RWPE2 (cell line): Measurements from ENCODE around the gene UXT.

Source experiments
- ATAC-seq: fragments of 200-7000 bp; cut with Tn5 transposase; 3 replicates; pipeline ENCODE4 v1.9.1; 2021; ENCODE audit warnings: low read depth
- DNase-seq: peaks from one replicate; pipeline ENCODE4 v3.0.0-alpha.2; 2020; ENCODE audit warnings: low spot score
- H3K27ac ChIP-seq: fragments of 450-650 bp; 2 replicates; pipeline ENCODE4 v1.5.1; 2017; ENCODE audit warnings: mild to moderate bottlenecking; ENCODE audit not compliant: poor library complexity, severe bottlenecking
- H3K27me3 ChIP-seq: fragments of 250-450 bp; sonication (Bioruptor Pico); 2 replicates; pipeline ENCODE4 v1.5.1; 2021; ENCODE audit warnings: mild to moderate bottlenecking, moderate library complexity; ENCODE audit not compliant: insufficient read depth, poor library complexity, severe bottlenecking
- H3K36me3 ChIP-seq: fragments of 250-450 bp; sonication (Bioruptor Pico); 2 replicates; pipeline ENCODE4 v1.5.1; 2020; ENCODE audit warnings: low read depth, mild to moderate bottlenecking, moderate library complexity
- H3K4me1 ChIP-seq: fragments of 250-450 bp; sonication (Bioruptor Pico); 2 replicates; pipeline ENCODE4 v1.5.1; 2021; ENCODE audit warnings: mild to moderate bottlenecking, moderate library complexity; ENCODE audit not compliant: insufficient read depth, poor library complexity, severe bottlenecking
- H3K4me3 ChIP-seq: fragments of 250-450 bp; sonication (Bioruptor Pico); 2 replicates; pipeline ENCODE4 v1.5.1; 2021; ENCODE audit warnings: mild to moderate bottlenecking, moderate library complexity; ENCODE audit not compliant: severe bottlenecking
- H3K9me3 ChIP-seq: fragments of 250-450 bp; sonication (Bioruptor Pico); 2 replicates; pipeline ENCODE4 v1.5.1; 2021; ENCODE audit warnings: mild to moderate bottlenecking, moderate library complexity; ENCODE audit not compliant: severe bottlenecking
- CTCF ChIP-seq: fragments of 450-650 bp; IDR thresholded peaks from one replicate; pipeline ENCODE4 v1.5.1; 2017; ENCODE audit warnings: mild to moderate bottlenecking, moderate library complexity; ENCODE audit not compliant: poor library complexity, severe bottlenecking

Gene UXT

GRCh38 chrX:47629419-47630200 is 29.4 kb downstream of the UXT start, which contains the start of gene CFP:
Gene CFP (minus strand): TSS chrX:47629930. CDS start chrX:47629844, 86 bp downstream.
- no peaks in the 10 kb centered on the region for H3K9me3 ChIP-seq
- no peak within 1 kb of the TSS for H3K4me3 ChIP-seq
- ATAC-seq (no peak), DNase-seq (no peak)
- no peak within 1 kb of the TSS for H3K27ac ChIP-seq
- no peaks in the 10 kb centered on the region for H3K27me3 ChIP-seq
- no peaks in the 10 kb centered on the region for H3K4me1 ChIP-seq
- no peak for TF ChIP-seq CTCF
- no peaks in the 10 kb centered on the region for H3K36me3 ChIP-seq

GRCh38 chrX:47628982-47629381 is 30.0 kb downstream of the UXT start:
- no peaks in the 10 kb centered on the region for H3K27me3 ChIP-seq
- H3K4me1 ChIP-seq, result no peaks in the 10 kb centered on the region
- DNase-seq (no peak), ATAC-seq (no peak)
- H3K4me3 ChIP-seq, result no peak overlapping the region
- H3K27ac ChIP-seq, result no peak overlapping the region
- no peaks in the 10 kb centered on the region for H3K36me3 ChIP-seq
- H3K9me3 ChIP-seq, result no peaks in the 10 kb centered on the region
- TF ChIP-seq CTCF, result no peak

- no peak for DNase-seq
- Histone ChIP-seq H3K27ac (no peak overlapping the region), H3K27me3 (no peaks in the 10 kb centered on the region), H3K4me3 (no peak overlapping the region), H3K9me3 (no peaks in the 10 kb centered on the region), H3K4me1 (no peaks in the 10 kb centered on the region), H3K36me3 (no peaks in the 10 kb centered on the region)
- TF ChIP-seq CTCF, result no peak
- no peak for ATAC-seq
Measured at GRCh38 chrX:47625365-47625764, 33.6 kb downstream of the UXT start.

- Histone ChIP-seq H3K4me3 (peak overlapping the region; percentile 14), H3K9me3 (no peaks in the 10 kb centered on the region), H3K27me3 (no peaks in the 10 kb centered on the region), H3K36me3 (no peaks in the 10 kb centered on the region), H3K4me1 (no peaks in the 10 kb centered on the region), H3K27ac (no peak overlapping the region)
- TF ChIP-seq CTCF, result no peak
- ATAC-seq, result peak; percentile 82
- peak; percentile 57 for DNase-seq
Measured at GRCh38 chrX:47623540-47624027, 35.4 kb downstream of the UXT start.

- Histone ChIP-seq H3K4me3 (no peak overlapping the region), H3K9me3 (no peaks in the 10 kb centered on the region), H3K27ac (no peak overlapping the region), H3K27me3 (no peaks in the 10 kb centered on the region), H3K36me3 (no peaks in the 10 kb centered on the region), H3K4me1 (no peaks in the 10 kb centered on the region)
- no peak for ATAC-seq
- TF ChIP-seq CTCF, result no peak
- no peak for DNase-seq
Measured at GRCh38 chrX:47621851-47622250, 37.1 kb downstream of the UXT start.
